HG03097 (cell line): ENCODE data around the gene SMURF2.

ENCODE experiments used
- ATAC-seq: cut with Tn5 transposase; IDR thresholded peaks from one replicate; pipeline ENCODE4 v1.9.1; 2021; ENCODE audit not compliant: unreplicated experiment, low FRiP score

Gene SMURF2

DNA sequence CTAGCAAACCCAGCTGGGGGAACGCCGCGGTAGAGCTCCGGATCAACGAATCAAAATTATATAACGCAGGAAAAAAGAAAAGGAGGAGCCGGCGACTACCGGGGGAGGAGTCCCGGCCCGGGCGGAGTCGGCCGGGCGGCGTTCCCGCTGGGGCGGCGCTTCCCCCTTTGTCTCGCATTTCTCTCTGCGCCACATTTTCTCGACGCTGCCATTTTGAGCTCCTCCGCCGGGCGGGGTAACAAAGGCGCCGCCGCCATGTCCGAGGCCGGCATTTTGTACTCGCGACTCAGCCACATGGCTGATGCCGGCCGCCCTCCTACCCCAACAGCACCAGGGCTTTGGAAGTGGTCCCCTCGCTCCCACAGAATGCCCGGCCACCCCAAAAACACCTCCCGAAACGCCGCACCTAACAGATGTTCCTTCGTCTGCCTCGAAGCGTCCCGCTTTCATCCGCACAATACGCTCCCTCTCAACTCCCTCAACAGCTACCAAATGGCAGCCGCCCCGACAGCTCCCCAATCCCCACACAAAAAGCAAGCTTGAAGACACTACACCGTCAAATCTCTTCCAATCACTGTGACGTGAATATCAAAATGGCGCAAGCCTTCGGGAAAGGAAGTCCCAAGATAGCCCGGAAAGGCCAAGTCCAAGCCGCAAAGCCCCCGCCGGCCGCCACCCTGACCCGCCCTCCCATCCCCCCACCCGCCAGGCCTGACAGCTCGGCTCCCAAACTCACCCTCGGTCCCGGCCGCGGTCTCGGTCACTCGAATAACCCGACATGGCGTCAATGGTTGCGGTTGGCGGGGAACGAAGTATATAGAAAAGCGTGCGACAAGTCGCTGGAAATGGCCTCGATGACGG, 156.5 kb downstream of the SMURF2 start:
- ATAC-seq = peak; percentile 0

DNA sequence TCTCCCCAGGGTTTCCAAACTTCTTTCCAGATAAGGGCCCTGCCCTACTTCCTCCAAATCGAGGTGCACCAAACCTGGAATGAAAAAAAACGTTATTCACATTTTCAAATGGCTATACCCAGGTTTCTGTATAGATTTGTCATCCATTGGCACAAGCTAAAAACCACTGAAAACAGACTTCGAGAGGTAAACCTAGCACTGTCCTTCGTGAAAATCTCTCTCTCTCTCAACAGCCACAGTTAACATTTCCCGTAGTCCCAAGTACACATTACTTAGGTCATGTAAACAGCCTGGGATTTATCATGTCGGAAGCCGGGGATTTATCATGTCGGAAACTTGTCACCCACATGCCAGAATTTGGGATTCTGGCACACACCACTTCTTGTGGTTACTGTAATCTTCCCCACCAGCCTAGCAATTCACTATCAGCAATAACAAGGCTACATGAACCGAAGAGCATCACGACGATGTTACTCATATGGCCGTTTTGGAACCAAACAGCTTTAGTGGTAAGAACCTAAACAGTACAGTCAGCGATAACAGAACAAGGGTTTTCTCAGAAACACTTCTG, 157.3 kb downstream of the SMURF2 start:
- no peak for ATAC-seq

DNA sequence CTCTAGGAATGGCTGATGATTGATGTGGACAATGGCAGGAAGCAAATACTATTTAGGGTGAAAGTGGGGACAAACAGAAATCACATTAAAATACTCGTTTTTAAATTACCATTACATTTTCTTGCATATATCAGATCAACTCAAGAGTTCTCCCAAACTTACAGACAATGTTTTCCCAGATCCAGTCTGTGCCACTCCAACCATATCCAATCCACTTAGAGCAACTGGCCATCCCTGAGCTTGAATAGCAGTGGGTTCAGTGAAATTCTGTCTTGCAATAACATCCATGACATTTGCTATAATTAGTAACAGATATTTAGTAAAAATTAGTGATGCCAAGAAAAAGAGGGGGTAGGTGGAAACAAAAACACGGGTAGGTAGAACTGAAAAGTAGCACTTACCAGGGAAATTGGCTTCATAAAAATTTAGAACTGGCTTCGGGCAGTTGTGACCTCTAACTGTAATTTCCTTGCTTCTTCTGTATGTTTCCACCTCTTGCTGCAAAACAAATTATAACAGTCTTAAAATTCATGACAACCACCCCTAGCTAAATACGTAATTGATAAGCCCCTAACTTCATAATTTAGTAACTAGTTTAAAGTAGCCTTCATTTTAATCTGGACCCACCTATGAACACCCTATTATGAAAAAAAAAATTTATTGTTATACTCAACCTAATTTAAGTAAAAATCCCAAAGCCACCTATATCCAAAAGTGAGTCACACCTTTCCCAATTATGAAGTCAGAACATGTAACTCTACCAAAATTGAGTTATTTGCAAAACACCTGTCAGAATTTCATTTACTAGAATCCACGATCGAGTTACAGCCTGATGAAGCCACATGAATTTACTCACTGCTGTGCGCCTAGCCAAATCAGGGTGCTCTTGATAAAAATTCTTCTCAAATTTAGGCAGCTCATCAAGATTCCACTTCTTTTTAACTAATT, 158.0 kb downstream of the SMURF2 start:
- no peak for ATAC-seq

DNA sequence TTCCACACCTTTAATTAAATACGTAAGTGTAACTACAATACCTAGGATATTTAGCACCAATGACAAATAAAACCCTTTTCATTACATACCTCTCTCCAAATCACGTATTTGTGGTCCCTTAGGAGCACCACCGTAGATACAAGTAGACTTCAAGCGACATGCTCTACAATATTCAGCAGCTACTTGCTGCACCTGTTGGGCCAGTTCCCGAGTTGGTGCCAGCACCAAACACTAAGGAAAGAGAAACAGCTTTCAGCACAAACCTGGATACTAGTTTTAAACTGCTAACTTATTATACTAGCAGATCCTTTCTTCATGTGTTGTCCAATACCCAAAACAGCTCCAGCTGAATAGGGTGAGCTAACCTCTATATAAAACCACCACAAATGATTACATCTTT, 158.8 kb downstream of the SMURF2 start:
- ATAC-seq = no peak

DNA sequence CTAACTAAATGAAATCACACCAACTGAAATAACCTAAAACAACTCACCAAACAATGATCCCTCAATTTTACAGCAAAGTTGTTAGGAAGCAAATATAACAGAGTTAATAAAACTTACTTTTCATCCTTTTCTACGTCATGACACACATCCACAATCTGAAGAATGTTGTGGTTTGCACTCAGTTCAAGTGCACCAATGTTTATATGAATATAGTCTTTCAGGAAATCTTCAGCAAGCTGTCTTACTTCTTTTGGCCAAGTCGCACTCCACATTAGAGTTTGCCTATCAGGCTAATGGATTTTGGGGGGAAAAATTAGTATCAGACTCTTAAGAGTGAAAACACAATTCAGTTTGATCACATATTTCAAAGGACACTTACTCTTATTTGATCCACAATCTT, 159.3 kb downstream of the SMURF2 start:
- ATAC-seq = no peak

DNA sequence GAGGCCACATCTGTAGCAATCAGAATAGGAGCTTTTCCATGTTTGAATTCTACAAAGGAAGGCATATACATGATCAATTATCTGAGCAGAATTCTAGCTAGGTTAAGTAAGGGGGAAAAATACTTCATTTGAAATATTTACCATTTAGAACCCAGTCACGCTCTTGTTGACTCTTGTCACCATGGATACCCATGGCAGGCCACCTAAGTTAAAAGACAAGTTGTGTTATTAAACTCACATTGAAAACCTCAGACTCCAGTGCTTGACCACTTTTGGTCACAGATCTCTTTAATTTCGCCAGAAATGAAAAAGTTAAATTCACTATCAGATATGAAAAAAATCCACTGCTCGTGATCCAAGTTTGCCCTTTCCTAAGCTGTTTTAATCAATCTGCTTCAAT, 160.1 kb downstream of the SMURF2 start:
- no peak for ATAC-seq

DNA sequence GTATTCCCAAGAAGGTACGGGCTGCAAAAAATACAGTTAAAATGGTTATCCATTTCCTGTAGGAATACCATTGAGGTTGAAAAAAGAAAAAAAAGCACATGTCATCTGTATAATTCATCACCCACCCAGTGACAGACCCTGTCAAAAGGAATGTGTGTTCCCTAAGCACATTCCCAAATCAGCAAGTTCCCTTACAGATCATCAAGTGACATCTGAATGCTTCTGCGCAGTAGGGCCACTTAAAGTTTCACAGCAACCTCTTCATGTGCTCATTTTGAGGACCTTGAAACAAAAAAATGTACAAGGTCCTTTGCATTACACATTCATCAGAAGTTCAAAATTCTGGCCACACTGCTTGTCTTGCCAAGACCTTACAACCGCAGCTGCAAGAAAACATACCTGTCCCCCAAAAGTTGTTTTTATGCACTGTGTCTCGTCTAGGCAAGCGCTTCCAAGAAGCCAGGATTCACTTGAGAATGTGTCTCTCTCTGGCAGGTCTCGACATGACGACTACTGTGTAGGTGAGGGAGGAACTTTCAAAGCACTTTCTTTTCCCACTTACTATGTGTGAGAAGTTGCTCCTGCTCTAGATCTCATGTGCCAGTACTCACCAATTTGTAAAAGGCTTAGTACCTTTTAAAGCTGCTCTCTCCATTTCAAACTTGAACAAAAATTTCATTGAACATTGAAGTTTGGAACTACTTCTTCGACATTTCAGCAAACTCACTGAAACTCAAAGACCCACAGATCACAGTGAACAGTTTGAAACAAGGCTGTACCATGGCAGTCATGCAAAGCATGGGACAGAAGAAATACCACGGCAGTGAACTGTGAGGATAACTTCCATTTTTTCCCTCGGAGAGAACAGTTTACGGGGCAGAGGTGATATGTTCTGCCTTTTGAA, 161.0 kb downstream of the SMURF2 start:
- ATAC-seq = no peak

DNA sequence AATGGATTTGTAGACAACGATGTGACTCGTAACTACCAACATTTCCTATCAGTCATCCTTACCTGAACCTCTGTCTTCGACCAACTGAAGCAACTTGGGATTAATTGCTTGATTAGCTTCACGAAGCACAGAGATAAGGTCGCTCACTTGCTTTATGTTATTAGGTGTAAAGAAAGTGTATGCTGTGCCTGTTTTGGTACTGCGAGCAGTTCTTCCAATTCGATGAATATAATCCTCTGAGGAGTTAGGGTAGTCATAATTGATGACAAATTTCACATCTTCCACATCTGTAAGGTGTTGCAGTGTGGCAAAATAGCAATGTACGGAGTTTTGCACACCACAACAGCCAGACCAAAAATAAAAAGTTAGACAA, 161.6 kb downstream of the SMURF2 start:
- ATAC-seq = no peak

DNA sequence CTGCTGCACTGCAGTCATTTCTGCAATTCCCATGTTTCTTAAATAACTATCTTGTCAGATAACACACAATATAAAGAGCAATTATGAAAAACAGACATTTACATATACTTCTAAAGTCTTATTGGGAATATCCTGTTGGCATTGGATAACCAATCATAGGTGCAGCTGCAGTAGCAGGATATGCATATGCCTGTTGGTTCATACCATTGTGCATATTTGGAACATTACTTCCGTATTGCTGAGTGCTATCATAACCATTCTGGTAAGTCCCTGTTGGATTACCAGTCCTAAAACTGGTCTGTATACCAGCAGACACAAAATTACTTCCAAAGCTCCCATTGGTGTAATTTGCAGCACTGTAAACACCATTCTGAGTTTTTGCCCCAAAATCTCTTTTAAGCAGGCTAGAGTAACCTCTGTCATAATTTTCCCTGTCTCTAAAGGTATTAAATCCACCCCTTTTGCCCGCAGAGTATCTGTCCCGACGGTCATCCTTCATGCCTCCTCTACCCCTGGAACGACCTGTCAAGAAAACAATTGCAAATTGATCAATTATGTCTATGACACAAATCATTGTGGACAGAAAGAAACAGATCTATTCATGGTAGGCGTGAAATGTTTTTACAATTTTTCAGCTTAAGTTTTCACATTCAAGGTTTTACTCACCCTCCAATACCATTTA, 162.2 kb downstream of the SMURF2 start:
- no peak for ATAC-seq

DNA sequence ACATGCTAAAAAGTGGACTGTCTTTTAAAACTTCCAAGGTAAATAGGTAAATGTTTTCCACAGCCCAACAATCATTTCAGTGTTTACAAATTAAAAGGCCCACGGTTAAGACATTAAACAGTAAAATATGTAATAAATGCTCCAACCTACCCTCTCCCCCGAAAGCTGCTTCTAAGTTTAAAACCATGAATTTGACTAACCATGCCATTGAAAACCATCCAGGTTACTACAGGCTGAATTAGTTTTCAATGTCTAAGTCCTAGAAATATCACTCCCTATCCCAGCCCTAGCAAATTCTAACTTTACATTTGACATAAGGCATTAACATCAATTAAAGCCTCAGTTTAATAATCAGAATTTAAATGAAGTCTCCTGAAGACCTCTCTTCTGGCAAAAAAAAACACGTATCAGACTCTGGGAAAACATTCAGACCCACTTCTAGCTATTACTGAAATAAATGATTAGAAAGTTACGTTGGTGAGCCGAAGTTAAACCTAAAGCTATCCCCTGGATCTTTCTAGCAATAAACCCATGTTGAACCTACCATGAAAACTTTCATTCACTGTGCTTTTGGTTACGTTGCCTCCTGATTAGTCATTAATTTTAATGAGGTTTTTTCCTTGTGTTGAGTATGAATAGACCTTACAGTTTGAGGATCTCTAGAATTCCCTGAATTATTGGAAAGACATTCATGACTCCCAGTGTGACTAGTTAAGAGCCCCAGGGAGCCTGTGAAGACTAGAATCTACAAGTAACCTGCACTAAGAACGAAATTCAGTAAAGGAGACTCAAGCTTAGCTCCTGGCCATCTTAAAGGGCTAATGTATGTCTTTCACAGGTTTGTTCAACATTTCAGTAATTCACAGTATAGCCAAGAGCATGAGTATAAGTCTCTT, 163.6 kb downstream of the SMURF2 start:
- no peak for ATAC-seq

DNA sequence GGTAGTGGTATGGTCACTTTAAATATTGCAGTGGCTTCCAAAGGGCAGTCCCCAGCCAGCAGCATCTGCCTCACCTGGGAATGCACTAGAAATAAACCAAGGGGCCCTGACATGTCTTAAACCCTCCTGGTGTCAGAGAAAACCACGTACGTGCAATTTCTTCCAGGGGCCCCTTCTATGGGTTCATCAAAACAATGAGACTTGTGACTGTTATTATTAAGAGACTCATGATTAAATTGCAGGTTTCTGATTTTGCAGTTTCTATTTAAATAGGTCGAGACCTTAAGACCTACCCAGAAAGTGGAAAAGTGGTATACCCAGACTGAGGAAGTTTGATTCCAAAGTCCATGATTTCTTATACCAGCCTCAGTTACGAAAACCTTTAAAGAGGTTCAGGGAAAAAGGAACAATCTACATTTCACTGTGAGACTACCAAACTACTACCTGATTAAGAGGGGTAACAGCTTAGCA, 164.5 kb downstream of the SMURF2 start:
- ATAC-seq = no peak

DNA sequence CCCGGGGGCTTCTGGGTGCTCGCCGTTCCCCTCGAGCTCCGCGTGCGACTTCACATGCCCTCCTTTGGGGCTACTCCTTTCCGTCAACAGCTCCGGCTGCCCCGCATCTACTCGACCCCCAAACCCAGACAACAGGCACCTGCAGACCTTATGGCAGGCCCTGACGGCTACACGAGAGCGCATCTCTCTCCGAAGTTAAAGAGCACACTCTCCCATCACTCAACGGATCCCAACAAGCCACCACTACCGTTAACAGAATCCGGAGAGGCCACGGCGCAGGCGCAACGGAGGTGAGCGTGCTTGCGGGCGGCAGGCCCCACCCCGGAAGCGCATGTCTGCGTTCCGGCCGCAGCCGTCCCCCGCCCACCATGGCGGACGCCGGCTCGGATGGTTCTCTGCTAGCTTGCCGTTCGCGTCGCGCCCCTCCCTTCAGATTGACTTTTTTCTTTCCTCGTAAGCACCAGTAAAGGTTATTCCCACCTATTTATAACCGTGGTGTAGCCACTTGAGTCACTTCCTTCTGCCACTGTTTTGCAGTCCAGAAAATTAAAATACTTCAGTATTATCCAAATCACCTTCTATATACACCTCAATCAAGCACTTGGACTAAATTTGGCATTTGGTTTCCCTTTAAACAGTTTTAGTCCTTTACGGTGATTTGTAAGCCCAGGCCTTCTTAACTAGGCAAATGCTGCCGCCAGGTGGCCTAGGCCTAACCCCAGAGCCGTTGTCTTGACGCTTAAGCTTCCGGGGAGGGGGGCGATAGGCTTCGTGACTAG, 165.1 kb downstream of the SMURF2 start, which contains the start of gene POLG2:
TSS of gene POLG2 (minus strand) at position 269 of the 779 bp plus-strand sequence. CDS start at position 183, 86 bp downstream.
- ATAC-seq = peak; percentile 80

DNA sequence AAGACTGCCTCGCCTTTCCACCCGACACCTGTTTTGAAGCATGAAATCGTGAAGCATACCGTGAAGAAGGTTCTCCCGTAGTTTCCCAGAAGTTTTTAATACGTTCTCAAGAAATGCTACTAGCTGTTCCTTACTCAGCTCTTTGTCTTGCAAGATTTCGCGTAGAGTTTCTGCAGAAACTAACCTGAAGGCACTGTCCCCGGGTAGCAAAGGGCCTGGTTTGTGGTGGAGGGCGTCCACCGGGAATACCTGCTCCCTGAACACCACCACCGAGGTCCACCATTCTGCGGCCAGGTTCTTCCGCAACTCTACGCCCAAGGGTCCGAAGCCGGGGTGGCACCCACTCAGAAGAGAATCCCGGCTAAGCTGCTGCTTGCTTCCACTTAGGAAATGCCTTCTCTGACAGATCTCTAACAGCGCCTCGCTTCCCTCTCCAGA, 165.7 kb downstream of the SMURF2 start:
- no peak for ATAC-seq
